Activated T-cell treated with anti-CD3 and anti-CD28 coated beads for 24 hours (primary cell): Measurements from ENCODE around the gene GZF1.

Source experiments
- DNase-seq: peaks from one replicate; pipeline ENCODE4 v3.0.0-alpha.2; 2020; ENCODE audit warnings: low read depth

GZF1 gene

GRCh38 chr20:23370274-23370673 lies 8.3 kb downstream of the GZF1 start:
- no peak for DNase-seq

DNA sequence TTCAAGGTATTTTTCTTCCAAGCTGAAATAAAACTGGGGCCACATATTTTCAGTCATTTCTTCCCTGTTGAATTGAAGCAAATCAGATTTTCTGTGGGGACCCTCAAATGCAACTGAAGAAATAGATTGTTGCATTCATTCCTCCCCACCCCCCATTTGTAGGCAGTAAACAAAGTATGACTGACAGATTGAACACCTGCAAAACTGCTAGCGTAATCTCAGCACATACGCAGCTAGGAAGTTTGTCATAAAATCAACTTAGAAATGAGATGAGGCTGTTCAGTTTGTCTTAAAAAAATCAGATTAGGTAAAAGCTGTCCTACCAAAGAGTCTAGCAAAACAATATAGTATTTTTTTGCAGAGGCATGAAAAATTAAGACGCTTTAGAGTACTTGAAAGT lies 8.9 kb downstream of the GZF1 start:
- DNase-seq, result no peak

- no peak for DNase-seq
These were observed 9.5 kb downstream of the GZF1 start for GRCh38 chr20:23371496-23371895.

DNA sequence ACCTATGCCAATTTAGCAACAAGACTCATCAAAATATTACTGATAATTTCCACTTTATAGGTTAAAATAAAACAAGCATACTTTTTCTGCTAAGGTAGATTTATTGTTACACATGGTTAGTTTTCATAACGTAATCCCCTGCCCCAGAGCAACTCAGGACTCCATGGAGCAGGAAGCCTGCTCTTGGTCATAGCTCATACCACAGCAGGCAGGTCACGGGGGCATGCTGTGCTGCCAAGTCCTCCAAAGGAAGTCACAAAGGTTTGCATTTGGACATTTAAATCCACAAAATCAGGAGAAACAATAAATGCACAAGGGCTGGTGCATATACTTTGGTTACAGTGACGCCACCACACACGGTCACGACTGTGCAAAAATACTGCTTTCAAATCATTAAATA lies 12.5 kb downstream of the GZF1 start:
- no peak for DNase-seq

DNA sequence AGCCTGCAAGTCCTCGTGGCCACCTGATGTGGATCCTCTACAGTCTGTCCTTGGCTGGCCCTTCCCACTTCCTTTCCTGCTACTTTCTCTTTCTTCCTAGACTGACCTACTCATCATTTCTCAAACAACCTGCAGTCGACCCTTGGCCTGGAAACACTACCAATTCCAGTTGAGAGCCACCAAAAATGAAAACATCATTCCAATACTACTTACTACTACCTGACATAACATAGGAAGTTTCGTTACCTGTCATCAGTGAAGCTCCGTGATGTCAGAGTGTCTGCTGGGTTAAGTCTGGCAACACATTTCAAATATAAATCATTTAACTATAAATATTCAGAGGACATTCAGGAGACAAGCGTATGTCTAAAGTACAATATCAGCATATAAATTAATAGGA lies 13.8 kb downstream of the GZF1 start:
- no peak for DNase-seq

GRCh38 chr20:23379772-23380171 lies 17.8 kb downstream of the GZF1 start:
- no peak for DNase-seq

DNA sequence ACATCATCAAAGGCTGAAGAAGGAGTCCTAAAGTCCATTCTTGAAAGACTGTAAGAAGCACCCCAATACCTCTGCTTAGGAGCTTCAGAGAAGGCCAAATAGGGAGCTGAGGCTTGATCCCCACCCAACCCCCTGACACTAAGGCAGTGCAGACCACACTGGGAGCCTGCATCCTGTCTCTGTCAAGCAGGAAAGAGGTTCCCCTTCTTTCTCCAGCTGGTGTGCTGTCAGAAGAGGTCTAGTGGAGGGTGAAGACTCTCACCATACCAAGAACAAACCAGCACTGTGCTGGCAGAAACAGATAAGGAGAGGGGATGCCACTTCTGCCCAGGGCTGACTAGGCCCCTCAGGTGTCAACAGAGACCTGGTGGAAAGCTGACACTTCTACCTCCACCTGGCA lies 19.9 kb downstream of the GZF1 start:
- DNase-seq, result no peak

- DNase-seq, result no peak
These were observed 24.5 kb downstream of the GZF1 start for GRCh38 chr20:23386304-23387117.

DNA sequence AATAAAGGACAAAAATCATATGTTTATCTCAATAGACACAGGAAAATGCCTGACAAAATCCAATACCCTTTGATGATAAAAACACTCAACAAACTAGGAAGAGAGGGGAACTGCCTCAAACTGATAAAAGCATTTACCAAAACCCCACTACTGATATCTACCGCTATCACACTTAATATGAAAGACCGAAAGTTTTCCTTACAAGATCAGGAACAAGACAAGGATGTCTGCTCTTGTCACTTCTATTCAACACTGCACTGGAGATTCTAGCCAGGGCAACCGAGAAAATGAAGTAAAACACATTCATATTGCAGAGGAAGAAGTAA lies 25.1 kb downstream of the GZF1 start:
- DNase-seq, result no peak

GRCh38 chr20:23390091-23390774 lies 28.3 kb downstream of the GZF1 start:
- DNase-seq, result no peak

GRCh38 chr20:23391707-23392310 lies 29.8 kb downstream of the GZF1 start:
- DNase-seq, result no peak

DNA sequence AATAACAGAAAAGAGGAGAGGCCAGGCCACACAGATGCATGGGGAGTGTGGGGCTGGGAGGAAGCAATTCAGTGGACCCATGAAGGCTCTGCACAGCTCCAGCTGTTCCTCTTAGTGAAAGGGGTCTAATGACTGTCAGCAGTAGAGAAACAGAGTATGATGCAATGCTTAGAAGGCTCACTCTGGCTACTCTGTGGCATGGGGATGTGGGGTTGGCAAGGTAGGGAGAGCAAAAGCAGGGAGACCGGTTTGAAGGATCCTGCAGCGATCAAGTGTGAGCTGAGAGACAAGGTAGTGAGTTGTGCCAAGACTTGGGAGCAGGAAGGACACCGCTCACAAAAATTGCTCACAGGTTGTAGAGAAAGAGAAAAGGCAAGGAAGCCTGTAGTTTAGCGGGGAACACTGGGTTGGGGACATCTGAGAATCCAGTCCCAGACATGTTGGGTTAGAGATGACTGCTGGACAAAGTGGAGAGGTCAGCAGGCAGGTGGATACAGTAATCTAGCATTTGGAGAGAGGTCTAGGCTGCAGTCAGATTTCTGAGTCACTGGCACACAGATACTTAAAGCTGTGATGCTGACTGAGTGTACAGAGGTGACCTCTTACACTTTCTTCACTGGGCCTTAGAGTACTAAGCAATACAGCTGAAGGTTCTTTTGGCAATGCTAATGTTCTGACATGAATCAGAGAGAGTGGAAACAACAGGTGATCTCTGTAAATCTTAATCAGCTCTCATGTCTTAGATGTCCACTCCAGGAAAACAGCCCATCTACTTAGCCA lies 32.2 kb downstream of the GZF1 start:
- DNase-seq, result no peak

DNA sequence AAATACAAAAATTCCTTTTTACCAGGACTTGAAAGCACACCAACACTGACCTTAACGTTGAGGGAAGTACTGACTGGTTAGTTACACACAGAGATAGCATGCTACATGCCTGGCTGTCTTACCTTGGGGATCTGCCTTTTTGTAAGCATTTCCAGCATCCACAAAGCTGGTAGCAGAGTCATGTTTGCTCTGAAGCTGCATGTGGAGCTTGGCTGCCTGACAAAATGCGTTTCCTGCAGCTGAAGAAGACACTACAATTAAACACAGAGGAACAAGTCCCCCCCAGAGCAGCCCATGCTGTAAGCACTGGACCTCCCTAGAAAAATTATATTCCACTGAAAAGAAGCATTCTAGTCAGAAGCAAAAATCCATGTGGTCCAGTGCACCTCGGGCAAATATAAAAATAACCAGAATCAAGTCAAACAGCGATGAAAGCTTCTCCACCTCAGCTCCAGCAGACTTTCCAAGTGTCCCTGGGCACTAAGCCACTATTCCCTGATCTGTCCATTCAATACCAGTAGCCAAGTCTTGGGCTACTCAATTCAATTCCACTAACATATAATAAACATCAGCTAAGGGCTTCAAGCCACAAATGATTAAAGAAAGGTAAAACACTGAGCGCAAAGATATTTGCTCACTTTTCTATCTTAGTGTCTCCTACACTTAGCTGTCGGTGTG lies 35.1 kb downstream of the GZF1 start:
- DNase-seq, result no peak

- DNase-seq, result no peak
These were observed 36.0 kb downstream of the GZF1 start for GRCh38 chr20:23397961-23398360.

DNA sequence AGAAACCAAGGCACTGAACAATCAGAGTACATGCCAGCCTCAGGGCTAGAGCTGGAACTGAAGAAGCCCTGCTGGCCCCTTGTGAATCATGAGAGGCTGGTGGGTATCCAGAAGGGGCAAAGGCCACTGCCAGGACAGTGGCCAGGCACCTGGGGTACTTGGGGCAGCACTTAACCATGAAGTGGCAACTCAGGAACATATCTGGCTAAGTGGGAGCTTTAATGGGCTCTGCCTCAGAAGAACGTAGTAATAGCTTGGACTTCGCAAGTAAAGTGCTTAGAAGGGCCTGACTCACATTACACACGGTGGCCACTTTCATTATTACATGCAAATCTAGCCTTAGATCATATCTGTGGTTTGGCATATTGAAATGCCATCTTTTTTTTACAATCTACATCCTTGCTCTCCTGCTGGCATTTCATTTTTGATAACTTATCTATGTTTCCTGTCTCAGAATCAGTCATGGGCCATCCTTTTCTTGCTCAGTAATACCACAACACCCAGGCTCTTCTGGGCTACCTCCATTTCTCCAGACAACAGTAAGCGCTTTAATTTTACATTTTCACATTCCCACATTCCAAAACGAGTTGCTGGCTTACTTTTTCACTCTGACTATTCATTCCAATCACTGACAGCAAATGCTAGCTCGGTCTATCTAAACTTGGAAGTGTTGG lies 37.7 kb downstream of the GZF1 start:
- DNase-seq, result no peak

GRCh38 chr20:23401051-23401450 lies 39.1 kb downstream of the GZF1 start:
- no peak for DNase-seq

- no peak for DNase-seq
These were observed 41.8 kb downstream of the GZF1 start for GRCh38 chr20:23403751-23404150.

GRCh38 chr20:23404196-23404595 lies 42.2 kb downstream of the GZF1 start:
- DNase-seq, result no peak

DNA sequence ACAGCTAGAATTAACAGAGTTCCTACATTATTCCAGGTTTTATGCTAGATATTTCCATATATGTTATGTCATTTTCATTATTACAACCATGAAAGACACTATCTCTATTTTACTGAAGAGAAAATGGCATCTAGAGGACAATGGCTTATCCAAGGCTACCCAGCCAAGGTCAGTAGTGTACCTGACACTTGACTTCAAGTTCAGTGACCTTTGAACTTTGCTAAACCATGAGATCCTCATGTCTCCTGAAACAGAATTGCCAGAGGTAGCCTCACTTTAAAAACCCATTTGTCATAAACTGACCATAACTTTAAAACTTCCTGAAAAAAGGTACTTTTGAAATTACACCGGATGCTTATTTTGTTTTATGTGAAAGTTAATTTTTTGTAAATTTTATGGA lies 44.9 kb downstream of the GZF1 start:
- DNase-seq, result no peak

- DNase-seq, result no peak
These were observed 45.9 kb downstream of the GZF1 start for GRCh38 chr20:23407781-23408464.

DNA sequence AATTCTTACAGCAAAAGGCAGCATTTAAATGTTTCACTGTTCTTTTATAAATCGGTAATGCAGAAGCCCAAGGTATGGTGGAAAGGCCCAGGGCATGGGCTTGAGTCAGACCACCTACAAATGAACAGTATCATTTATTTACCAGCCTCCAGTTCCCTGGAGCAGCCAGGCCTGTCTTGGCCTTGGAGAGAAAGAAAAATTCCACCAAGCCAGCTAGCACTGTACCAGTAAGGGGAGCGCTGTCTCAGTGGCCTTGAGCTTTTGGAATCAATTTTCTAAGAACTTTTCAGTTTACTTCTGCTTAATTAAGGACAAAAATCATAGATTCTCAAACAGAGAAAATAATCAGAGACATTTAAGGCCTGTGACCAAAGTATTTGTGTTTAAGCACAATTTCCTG lies 47.0 kb downstream of the GZF1 start:
- no peak for DNase-seq
